Brain pericyte (primary cell): ENCODE results near the gene PPRC1.
A peak's percentile ranks its signal among the peaks of the same experiment; 100 is the strongest.
"Not testable (repeated sequence)": the region's sequence is repeated elsewhere in the genome, so short reads cannot be mapped to it uniquely, and the experiment has no call there.

Experiments used
- DNase-seq: peaks from one replicate; pipeline ENCODE4 v3.0.0-alpha.2; 2012; ENCODE audit warnings: low read depth, low spot score

PPRC1 gene

GRCh38 chr10:102150970-102151773 is 18.3 kb downstream of the PPRC1 start:
- no peak for DNase-seq

- peak; percentile 99 for DNase-seq
Measured at GRCh38 chr10:102151774-102152544, 19.1 kb downstream of the PPRC1 start, which contains the start of gene NOLC1. Gene NOLC1 (plus strand): TSS chr10:102152389. CDS start chr10:102152411, 22 bp downstream.

- no peak for DNase-seq
Measured at GRCh38 chr10:102152545-102152890, 19.7 kb downstream of the PPRC1 start.

- DNase-seq = no peak
Measured at GRCh38 chr10:102153093-102153620, 20.3 kb downstream of the PPRC1 start.

GRCh38 chr10:102154466-102155116 is 21.8 kb downstream of the PPRC1 start:
- DNase-seq = no peak

- no peak for DNase-seq
Measured at GRCh38 chr10:102157224-102157623, 24.4 kb downstream of the PPRC1 start.

- no peak for DNase-seq
Measured at GRCh38 chr10:102159051-102159597, 26.3 kb downstream of the PPRC1 start.

GRCh38 chr10:102159831-102160230 is 27.0 kb downstream of the PPRC1 start:
- DNase-seq = no peak

- no peak for DNase-seq
Measured at GRCh38 chr10:102163342-102163989, 30.6 kb downstream of the PPRC1 start.

- no peak for DNase-seq
Measured at GRCh38 chr10:102167861-102168260, 35.0 kb downstream of the PPRC1 start.

- no peak for DNase-seq
Measured at GRCh38 chr10:102170602-102171001, 37.8 kb downstream of the PPRC1 start.

GRCh38 chr10:102172288-102172687 is 39.4 kb downstream of the PPRC1 start:
- DNase-seq = no peak

- no peak for DNase-seq
Measured at GRCh38 chr10:102175415-102175814, 42.6 kb downstream of the PPRC1 start.

- no peak for DNase-seq
Measured at GRCh38 chr10:102184606-102185005, 51.8 kb downstream of the PPRC1 start.

GRCh38 chr10:102185272-102185671 is 52.4 kb downstream of the PPRC1 start:
- DNase-seq = no peak

GRCh38 chr10:102185811-102186527 is 53.1 kb downstream of the PPRC1 start:
- DNase-seq = no peak

- DNase-seq = no peak
Measured at GRCh38 chr10:102188298-102188940, 55.6 kb downstream of the PPRC1 start.

GRCh38 chr10:102188941-102189898 is 56.4 kb downstream of the PPRC1 start:
- not testable (repeated sequence) for DNase-seq

- no peak for DNase-seq
Measured at GRCh38 chr10:102191956-102192355, 59.1 kb downstream of the PPRC1 start.
